Measurements from ENCODE around the gene ODAD2.

DNA sequence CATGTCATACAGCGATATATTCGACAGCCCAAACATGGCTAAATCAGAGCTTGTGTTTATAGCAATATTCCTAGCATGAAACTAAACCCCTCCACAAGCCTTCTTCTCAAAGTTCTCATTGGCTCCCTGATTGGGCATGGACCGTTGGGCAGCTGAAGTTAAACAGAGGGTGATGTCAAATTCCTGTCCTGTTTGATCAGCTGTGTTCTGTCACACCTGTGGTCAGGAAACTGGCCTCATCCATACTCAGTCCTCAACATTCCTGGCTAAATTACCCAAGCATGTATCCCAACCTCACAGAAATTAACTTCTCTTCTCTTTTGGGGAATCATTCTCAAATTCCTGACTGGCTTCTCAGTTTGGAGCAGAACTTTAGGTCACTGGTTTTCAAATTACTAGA, 107.9 kb downstream of the ODAD2 start:
- TF ChIP-seq, protein P1, sequence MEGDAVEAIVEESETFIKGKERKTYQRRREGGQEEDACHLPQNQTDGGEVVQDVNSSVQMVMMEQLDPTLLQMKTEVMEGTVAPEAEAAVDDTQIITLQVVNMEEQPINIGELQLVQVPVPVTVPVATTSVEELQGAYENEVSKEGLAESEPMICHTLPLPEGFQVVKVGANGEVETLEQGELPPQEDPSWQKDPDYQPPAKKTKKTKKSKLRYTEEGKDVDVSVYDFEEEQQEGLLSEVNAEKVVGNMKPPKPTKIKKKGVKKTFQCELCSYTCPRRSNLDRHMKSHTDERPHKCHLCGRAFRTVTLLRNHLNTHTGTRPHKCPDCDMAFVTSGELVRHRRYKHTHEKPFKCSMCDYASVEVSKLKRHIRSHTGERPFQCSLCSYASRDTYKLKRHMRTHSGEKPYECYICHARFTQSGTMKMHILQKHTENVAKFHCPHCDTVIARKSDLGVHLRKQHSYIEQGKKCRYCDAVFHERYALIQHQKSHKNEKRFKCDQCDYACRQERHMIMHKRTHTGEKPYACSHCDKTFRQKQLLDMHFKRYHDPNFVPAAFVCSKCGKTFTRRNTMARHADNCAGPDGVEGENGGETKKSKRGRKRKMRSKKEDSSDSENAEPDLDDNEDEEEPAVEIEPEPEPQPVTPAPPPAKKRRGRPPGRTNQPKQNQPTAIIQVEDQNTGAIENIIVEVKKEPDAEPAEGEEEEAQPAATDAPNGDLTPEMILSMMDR (IDR thresholded peaks at IDR 0.05): no peak
- TF ChIP-seq POLR2A (IDR thresholded peaks at IDR 0.05): no peak
